Measurements from ENCODE around the gene PSMG3.
"Not testable (repeated sequence)": the region's sequence is repeated elsewhere in the genome, so short reads cannot be mapped to it uniquely, and the experiment has no call there.

The PSMG3 gene

DNA sequence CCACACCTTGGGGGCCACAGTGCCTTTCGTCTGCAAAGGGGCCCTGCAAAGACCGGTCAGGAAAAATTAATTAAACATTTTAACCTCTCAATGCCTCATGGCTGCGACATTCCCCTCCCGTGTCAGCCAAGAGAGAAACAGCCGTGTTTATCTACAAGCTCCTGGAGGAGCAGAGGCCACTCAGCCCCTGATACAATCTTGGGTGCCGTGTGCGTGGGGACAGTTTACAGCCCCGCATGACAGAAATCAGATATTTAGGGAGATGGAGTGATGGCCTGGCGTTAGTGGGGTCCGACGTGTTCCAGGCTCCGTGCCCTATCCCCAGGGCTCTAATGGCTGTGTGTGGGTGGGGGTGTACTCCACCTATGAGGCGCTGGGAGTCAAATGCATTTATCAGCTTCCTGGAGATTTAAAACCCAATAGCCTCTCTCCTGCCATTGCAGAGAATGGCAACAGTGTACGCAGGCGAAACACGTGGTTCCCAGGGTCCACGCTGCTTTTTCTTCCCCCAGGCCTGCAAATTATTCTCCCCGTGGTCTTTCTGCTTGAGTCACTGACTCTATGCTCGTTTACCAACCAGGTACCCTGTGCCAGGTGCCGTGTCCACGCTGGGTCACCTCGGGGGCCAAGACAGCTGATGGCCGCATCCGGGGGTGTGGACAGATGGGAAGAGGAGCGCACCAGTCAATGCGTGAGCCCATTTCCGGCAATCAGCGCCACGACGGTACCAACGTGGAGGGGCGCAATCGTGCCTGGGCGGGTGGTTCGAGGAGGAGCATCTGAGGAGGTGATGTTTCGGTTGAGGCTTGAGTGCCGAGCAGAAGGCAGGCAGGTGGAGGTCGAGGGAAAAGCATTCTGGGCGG, 26.6 kb upstream of the PSMG3 start:
- no peak for DNase-seq

DNA sequence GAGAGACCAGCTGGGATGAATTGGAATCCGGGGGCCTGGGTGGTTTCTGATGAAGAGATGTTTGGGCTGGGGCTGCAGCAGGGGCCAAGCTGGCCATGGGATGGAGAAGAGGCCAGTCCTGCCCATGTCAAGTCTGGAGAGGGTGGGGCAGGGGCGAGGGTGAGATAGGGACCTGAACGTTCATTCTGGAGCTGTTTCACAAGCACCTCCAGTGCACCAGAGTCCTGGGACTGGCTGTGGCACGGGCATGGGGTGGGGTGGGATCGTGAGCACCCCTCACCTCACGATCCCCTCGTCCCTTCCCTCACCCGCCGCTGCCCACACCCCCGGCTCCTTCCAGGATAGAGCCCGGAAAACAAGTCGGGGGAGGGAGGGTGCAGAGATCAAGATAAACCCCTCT, 25.8 kb upstream of the PSMG3 start:
- no peak for DNase-seq

- DNase-seq: no peak
Measured at GRCh38 chr7:1595027-1595426, 25.2 kb upstream of the PSMG3 start.

GRCh38 chr7:1593904-1594421, 24.1 kb upstream of the PSMG3 start:
- no peak for DNase-seq

DNA sequence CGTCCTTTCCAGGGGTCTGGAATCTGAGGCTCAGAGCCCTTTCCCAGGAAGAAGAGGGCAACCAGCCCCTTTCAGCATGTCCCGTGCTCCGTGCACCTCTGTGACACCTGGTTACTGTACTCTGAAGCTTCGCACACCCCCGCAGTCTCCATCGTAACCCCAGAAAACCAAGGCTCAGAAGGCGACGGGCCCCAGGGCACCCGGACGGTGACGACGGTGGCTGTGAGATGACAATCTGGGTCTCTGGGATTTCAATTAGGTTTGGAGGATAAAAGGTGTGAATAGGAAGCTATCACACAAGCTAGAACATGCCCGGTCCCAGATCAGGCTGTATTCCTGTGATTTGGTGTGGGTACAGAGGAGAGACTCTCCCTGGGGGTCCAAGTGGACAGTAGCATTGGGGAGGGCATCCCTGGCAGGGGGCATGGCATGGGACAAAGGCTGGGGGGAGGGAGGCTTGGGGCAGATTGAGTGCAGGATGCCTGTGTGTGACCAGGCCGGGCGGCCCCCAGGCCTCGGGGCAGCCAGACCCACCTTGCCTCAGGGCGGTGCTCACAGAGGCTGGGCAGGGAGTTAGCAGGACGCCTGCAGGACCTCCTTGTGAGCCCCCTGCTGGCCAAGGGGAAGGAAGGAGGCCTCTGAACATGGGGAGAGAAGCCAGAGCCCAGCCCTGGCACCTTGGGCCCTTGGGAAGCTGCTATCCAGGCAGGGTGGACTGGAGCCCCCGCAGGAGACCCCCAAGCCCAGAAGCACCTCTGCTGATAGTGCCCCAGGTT, 23.4 kb upstream of the PSMG3 start:
- DNase-seq: no peak

DNA sequence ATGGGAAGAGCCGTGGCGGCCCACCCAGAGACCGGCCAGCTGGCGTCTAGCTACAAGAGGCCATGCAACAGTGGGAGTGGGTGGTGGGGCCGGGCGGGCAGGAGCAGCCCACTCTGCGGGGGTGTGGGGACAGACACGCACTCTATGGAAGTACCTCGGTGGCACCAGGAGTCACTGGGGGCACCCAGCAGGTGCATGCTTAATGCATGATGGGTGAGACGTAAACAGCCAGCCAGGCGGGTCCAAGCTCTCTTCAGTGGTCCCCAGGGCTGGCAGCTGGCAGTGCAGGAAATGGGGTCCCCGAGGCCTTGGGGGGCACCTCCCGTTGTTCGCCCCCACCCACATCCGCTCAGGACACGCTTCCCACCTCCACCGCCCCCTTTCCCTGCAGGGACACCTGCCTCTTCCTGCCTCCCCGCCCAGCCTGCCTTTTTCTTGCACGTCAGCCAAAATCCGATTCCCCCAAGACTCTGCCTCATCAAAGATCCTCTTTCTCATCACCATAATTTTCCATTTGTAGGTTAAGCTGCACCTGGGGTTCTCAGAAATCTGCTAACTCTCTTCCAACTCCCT, 22.6 kb upstream of the PSMG3 start:
- DNase-seq: no peak

- DNase-seq: no peak
Measured at GRCh38 chr7:1591876-1592275, 22.0 kb upstream of the PSMG3 start.

DNA sequence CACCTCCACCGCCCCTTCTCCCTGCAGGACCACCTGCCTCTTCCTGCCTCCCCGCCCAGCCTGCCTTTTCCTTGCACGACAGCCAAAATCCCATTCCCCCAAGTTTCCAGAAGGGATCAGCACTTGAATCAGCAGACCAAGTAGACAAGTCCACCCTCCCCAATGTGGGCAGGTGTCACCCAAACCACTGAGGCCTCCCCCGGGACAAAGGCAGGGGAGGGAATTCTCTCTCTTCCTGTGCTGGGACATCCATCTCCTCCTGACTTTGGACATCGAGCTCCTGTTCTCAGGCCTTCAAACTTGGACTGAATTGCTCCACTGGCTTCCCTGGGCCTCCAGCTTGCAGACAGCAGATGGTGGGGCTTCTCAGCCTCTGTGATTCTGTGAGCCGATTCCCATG, 21.6 kb upstream of the PSMG3 start:
- DNase-seq: no peak

DNA sequence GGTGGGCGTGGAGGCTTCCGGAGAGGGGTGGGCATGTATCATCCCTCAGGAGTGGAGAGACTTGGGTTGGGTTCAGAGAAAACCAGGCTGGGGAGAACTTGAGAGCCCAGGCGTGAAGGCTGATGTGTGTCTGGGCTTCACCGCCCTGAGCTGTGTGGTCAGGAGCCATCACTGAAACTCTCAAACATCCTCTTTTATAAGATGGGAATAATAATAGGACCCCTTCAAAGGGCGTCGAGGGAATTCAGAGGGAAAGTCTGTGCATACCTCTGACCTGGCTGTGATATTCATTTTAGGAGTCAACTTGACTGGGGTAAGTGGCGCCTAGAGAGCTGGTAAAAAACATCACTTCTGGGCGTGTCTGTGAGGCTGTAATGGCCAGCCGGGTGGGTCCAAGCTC, 21.1 kb upstream of the PSMG3 start:
- DNase-seq: no peak

- no peak for DNase-seq
Measured at GRCh38 chr7:1590476-1590875, 20.6 kb upstream of the PSMG3 start.

- DNase-seq: no peak
Measured at GRCh38 chr7:1588978-1589377, 19.1 kb upstream of the PSMG3 start.

DNA sequence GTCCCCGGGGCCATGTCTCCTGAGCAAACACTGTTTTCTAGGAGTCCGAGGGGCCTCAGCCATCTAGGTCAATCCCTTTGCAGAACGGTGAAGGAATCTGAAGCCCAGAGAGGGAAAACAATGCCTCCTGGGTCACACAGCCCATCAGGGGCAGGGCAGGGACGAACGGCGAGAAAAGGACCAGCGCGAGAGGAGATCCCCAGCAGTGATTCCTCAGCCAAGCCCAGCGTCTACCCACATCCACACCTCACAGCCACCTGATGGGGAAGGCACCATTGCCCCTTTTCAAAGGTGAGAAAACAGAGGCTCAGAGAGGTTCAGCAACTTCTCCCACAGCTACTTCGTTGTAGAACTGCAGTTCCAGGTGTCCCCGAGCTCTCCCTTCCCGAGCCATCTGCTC, 17.9 kb upstream of the PSMG3 start:
- no peak for DNase-seq

DNA sequence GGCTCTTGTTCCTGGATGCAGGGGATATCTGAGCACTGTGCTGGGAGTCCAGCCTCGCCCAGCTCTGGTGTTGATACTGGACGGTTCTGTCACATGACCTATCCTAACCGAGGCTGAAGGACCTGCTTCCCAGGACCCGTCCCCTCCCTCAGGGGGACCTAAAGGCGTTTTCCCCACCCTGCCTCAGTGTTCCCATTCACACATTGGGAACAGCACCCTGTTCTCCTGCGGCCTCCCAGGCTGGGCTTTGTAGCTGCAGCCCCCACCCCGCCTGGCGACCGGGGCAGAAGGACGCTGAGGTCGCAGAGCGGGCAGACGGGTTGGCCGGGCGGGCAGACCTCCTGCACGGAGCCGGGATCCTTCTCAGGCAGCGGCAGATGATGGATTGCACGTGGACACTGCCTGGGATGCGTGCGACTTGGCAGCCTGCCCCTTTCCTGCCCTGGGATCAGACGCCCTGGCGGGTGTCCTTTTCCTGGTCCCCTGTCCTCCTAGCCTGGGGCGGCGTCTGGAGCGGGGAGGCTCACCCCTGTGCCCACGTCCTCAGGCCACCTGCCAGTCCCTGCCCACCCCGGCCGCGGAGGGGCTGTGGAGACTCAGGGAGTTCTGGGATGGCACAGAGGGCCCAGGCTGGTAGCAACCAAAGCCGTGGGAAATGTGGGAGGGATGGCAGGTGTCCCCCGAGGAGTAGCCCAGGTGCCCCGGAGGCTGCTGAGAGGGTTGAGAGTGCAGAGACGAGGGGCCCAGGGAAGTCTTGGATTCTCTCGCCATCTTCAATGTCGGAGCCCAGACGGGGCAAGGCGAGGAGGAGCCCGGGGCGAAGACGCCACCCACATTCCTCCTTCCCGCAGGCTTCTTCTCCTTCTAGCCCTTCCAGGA, 17.2 kb upstream of the PSMG3 start:
- DNase-seq: no peak

GRCh38 chr7:1586126-1586826, 16.4 kb upstream of the PSMG3 start:
- DNase-seq: no peak

DNA sequence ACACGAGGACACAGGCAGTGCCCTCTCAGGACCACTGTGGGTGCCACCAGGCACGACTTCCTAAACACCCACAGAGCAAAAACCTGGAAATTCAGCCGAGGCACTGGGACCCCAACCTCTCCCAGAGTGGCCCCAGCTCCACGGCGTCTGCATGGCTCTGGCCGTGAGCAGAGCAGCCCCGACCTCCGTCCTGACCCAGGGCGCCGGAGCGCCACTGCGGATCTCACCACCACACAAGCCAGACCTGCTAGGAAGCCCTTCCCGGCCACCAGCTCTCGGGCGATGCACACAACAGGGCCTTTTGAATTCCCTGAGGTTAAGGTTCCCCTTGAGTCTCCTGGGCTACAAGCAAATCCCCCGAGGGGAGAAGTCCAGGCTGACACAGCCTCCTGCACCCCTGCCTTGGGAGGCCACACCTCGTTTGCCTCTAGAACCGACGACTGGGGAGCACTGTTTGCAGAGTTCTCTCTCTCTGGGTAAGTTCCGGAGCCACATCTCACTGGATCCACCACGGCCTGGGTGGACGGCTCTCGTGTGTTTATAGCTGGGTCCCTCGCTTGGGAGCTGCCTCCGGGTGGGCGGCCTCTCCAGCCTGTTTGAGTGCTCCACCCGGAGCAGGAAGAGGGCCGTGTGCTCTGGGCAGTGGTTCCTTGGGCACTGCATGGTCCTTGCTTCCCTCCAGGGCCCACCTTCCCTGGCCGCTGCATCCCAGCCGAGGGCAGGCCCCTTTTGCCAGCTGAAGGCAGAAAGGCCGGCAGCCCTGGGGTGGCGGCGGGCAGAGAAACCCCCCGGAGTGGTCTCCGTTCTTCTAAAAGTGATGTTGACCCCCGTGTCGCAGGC, 15.5 kb upstream of the PSMG3 start:
- DNase-seq: no peak

- DNase-seq: no peak
Measured at GRCh38 chr7:1584700-1585099, 14.9 kb upstream of the PSMG3 start.

DNA sequence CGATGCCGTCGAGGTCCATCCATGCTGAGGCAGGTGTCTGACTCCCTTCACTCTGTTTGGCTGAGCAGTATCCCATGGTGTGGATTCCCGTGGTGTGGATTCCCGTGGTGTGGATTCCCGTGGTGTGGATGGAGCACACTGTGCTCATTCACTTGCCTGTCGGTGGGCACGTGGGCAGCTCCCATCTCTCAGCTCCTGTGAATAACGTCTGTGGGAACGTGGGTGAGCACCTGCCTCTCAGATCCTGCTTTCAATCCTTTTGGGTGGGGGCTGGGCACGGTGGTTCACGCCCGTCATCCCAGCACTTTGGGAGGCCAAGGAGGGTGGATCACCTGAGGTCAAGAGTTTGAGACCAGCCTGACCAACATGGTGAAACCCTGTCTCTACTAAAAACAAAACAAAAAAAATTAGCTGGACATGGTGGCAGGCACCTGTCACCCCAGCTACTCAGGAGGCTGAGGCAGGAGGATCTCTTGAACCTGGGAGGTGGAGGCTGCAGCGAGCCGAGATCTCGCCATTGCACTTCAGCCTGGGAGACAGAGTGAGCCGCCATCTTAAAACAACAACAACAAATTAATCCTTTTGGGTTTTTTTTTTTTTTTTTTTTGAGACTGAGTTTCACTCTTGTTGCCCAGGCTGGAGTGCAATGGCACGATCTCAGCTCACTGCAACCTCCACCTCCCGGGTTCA, 13.6 kb upstream of the PSMG3 start:
- not testable (repeated sequence) for DNase-seq

- DNase-seq: no peak
Measured at GRCh38 chr7:1580422-1581030, 10.7 kb upstream of the PSMG3 start.

GRCh38 chr7:1579481-1580421, 9.9 kb upstream of the PSMG3 start:
- peak; percentile 44 to 68 for DNase-seq

Data from SW 1271 (cell line).